GM20000 (cell line): Measurements from ENCODE around the gene AMOTL1.

Experiments
- DNase-seq: peaks from one replicate; pipeline ENCODE4 v3.0.0; 2012; ENCODE audit warnings: low spot score
- CTCF ChIP-seq: IDR thresholded peaks from 2 replicates; pipeline ENCODE4 v1.5.1; 2012; ENCODE audit warnings: mild to moderate bottlenecking, control low read depth; ENCODE audit errors: extremely low read depth, missing control alignments

Gene AMOTL1

DNA sequence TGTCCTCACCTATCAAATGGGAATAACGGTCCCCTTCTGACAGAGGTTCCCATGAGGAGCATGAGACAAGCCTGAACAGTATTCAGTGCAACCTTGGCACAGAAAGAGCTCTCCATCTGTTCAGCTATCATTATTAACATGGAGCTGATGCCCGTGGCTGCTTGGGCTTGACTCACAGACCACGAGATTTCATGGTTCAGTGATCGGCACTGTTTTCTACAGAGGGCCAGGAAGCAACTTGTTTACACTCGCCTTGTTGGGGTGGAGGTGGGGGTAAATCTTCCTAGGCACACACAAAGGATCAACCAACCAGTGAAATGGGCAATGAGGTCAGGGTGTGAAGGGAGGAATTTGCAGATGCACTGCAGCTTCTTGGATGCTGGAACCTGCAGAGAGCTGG lies 117.0 kb downstream of the AMOTL1 start:
- DNase-seq, result no peak
- TF ChIP-seq CTCF, result no peak

DNA sequence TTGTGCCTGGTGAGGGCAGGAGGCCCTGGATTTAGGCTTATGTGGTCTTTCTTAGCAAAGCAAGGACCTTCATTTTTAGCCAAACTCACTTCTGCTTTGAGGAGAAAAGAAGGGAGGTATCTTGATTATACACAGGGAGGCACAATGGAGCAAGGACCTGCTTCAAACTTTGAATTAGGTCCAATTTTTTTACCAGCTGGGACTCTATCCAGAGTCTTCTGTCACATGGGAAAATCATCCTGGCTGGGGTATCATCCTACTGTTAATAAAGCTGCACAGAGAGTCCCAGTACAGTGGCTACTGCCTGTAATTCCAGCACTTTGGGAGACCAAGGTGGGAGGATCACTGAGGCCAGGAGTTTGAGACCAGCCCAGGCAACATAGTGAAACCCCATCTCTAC lies 117.4 kb downstream of the AMOTL1 start:
- no peak for TF ChIP-seq CTCF

DNA sequence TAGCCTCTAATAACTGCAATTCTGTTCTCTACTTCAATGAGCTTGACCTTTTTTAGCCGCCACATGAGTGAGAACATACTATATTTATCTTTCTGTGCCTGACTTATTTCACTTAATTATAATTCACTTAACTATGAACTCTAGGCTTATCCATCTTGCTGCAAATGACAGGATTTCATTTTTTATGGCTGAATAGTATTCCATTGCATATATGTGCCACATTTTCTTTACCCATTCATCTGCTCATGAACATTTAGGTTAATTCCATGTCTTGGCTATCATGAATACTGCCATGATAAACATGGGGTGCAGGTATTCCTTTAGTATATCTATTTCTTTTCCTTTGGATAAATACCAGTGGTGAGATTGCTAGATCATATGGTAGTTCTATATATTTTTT lies 120.0 kb downstream of the AMOTL1 start:
- no peak for DNase-seq
- no peak for TF ChIP-seq CTCF

More for the DNA sequence above, 117.4 kb downstream of the AMOTL1 start:
- DNase-seq, result no peak

DNA sequence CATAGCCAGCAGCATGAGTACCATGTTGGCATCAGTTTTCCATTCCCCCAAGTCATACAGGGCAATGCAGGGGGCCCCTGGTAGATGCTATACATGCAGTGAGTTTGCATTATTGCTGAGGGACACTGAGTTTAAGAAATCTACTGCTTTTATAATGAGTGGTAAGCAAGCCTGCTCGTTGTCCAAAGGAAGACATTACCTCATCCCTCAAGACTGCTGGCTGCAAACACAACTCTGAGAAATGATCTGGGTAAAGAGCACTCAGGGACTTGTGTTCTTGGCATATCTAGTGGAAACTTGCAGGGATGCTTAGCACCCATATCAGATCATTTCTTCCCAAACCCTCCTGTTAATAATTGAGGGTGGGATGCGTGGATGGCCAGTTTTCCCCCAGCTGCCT lies 127.3 kb downstream of the AMOTL1 start:
- TF ChIP-seq CTCF, result no peak
- no peak for DNase-seq

GRCh38 chr11:94895971-94896370 lies 127.8 kb downstream of the AMOTL1 start:
- DNase-seq, result no peak
- TF ChIP-seq CTCF, result no peak

DNA sequence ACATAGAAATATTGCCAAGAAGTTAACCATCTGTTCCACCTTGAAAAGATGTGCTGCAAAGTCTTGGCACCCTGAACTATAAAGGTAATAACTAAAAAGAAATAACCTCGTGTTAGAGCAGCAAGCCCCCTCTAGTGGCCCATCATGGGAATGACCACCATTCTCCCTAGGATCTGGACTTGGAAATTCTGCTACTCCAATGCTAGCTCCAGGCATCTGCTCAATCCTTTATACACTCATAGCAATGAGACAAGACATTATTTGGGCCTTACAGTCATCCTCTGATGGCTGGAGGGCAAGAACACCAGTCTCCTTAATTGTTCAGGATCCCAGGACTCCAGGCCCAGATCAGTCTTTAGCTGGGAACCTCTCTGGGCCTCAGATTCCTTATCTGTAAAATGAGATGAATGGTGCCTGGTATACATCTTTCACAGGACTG lies 129.2 kb downstream of the AMOTL1 start:
- DNase-seq, result peak; percentile 51

DNA sequence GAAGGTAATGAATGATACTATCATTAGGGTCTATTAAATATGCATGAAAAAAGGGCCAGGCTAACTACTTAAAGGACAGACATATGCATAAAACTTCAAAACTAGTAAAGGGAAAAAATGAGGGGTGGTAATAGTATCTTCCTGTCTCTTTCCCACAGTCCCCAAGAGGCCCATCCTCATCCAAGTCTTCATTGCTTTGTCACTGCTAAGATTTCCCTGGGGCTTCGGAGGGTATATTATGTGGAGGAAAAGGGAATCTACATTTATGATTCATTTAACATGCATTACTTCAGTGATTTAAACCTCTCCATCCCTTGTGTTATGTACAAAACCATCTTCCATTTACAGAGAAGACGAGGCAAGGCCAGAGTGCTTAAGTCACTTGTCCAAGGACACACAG lies 139.1 kb downstream of the AMOTL1 start:
- DNase-seq, result no peak
- TF ChIP-seq CTCF, result no peak

More for the DNA sequence above, 129.2 kb downstream of the AMOTL1 start:
- TF ChIP-seq CTCF, result peak; percentile 81
